ENCODE data around the gene ABHD12.
A peak's percentile ranks its signal among the peaks of the same experiment; 100 is the strongest.

The ABHD12 gene

DNA sequence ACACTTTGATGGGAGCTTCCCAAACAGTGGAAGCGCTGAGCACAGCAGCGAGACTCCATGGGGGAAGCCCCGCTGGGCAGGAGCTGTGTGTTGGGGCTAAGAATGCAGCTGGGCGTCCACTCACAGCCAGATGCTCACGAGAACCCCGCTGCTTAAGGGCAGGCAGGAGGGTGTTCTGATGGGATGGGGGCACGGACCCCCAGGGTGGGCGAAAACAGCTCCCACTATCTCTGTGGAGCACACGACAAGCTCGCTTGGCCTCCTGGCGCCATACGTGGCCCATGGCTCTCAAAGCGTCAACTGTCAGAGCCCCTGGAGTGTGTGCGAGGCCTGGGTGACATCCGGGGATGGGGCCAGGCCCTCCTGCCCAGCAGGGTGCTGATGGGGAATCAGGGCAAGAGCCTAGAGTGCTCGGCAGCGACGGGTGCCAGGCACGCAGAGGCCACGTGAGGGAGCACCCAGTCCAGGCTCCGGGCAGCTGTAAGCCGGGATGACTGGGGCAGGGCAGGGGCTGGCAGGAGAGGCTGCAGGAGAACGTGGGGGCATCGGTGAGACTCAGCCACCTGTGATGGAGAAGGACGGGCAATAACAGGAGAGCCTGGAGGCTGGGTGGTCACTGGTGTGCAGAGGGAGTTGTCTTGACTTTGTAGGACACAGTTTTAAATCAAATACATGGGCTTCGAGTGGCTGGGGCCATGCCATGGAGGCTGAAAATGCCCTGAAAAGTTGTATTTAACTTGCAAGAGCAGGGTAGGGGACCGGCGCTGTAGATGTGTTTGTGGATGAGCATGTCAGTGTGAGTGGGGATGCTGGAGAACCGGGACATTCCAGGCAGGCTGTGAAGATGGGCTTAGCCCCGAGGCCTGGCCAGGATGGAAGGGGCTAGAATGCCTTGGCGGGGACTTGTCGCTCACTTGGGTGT lies 115.5 kb downstream of the ABHD12 start:
- TF ChIP-seq, protein P1, sequence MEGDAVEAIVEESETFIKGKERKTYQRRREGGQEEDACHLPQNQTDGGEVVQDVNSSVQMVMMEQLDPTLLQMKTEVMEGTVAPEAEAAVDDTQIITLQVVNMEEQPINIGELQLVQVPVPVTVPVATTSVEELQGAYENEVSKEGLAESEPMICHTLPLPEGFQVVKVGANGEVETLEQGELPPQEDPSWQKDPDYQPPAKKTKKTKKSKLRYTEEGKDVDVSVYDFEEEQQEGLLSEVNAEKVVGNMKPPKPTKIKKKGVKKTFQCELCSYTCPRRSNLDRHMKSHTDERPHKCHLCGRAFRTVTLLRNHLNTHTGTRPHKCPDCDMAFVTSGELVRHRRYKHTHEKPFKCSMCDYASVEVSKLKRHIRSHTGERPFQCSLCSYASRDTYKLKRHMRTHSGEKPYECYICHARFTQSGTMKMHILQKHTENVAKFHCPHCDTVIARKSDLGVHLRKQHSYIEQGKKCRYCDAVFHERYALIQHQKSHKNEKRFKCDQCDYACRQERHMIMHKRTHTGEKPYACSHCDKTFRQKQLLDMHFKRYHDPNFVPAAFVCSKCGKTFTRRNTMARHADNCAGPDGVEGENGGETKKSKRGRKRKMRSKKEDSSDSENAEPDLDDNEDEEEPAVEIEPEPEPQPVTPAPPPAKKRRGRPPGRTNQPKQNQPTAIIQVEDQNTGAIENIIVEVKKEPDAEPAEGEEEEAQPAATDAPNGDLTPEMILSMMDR (conservative IDR thresholded peaks at IDR 0.05; ENCODE audit: low read depth, low read length) = no peak
- no peak for DNase-seq (ENCODE audit: low read depth)
- no peak overlapping the region for H3K4me3 ChIP-seq (ENCODE audit: low read depth, low read length)

DNA sequence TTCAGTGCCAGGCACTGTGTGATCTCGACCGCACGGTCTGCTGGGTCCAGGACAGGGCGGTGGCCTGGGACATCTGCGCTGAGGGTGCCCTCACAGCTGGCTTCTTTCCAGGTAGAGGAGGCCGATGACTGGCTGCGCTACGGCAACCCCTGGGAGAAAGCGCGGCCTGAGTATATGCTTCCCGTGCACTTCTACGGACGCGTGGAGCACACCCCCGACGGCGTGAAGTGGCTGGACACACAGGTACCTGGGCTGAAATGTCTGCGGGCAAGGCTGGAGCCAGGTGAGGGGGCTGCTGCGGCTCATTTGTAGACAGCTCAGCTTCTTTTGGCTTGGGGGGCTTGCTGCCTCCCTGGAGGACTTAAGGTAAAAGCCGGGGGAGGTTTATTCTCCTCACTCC lies 116.2 kb downstream of the ABHD12 start:
- TF ChIP-seq, protein P1 (conservative IDR thresholded peaks at IDR 0.05; ENCODE audit: low read depth, low read length) = no peak
- no peak overlapping the region for H3K4me3 ChIP-seq (ENCODE audit: low read depth, low read length)
- no peak for DNase-seq (ENCODE audit: low read depth)

DNA sequence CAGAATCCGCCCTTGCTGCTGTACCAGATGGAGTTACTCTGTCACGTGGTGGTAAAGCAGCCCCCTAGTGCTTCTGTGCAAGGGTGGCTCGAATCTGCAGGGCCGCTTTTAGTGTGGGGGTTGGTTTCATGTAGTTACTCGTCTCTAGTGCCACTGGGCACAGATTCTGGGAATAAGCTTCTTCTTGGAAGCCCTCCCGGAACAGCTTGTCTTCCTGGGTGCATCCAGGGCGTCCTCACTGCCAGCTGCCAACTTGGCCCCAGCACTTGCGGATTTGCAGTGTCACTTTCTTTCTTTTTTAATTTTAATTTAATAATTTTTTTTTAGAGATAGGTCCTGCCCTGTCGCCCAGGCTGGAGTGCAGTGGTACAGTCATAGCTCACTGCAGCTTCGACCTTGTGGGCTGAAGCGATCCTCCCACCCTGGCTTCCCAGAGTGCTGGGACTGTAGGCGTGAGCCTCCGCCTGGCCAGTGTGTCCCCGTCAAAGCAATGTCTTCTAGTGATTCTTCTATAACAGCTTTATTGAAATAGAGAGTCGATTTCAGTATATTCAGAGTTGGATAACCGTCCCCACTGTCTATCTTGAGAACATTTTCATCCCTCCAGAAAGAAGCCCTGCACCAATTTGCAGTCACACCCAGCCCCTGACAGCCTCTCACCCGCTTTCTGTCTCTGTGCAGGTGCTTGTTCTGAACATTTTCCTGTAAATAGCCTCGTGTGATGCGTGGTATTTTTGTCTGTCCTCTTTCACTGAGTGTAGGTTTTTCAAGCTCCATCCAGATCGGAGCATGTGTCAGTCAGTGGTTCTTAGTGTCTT lies 116.9 kb downstream of the ABHD12 start:
- no peak for DNase-seq (ENCODE audit: low read depth)
- H3K4me3 ChIP-seq (ENCODE audit: low read depth, low read length) = no peak overlapping the region
- TF ChIP-seq, protein P1 (conservative IDR thresholded peaks at IDR 0.05; ENCODE audit: low read depth, low read length) = no peak

DNA sequence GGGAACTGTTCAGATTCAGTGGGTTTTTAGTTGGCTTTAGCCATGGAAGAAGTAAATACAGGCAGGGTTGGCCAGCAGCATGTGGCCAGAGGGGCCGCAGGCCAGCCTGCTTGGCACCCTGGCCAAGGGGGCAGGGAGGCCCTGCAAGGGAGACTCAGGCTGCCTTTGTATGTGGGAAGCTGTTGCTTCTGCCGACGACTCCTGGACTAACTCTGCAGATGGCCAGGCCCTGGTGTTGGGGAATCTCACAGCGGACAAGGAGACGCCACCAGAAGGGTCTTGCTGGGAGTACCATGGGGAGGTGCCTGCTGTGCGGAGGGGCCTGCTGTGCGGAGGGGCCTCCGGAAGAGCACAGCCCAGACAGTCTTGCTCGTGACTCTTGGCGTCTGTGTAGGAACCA lies 117.6 kb downstream of the ABHD12 start:
- TF ChIP-seq, protein P1 (conservative IDR thresholded peaks at IDR 0.05; ENCODE audit: low read depth, low read length) = no peak
- no peak overlapping the region for H3K4me3 ChIP-seq (ENCODE audit: low read depth, low read length)
- DNase-seq (ENCODE audit: low read depth) = no peak

DNA sequence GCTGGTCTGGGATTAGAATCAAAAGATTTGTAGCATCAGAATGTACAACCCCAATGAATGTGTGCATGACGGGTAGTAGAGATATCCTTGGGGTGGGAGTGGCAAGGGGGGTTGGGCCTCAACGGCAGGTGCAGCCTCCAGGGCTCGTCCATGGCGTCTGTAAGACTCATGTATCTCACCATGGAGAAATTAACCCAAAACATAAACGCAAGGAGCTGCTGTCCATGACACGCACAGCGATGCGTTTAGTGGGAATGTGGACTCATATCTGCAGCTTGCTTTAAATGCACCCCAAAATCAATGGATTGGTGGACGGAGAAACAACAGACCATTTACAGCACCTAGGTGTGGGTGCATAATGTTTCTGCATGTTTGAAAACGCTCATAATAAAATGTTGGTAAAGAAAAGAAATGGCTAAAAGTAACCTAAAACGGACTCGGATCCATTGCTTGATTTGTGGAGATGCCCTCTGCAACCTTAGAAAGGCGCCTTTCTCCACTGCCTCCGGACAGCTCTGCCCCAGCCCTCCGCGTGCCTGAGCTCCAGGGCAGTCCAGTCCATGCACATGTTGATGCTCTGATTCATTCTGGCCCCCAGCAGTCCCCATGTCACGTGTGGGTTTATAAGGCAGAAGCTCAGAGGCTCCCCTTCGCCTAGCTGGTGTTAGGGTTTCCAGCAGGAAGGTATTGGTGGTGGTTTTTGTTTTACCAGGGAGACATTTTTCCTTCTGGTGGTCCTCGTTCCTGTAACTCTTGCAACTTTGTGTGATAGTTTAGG lies 118.2 kb downstream of the ABHD12 start:
- DNase-seq (ENCODE audit: low read depth) = peak; percentile 60
- TF ChIP-seq, protein P1 (conservative IDR thresholded peaks at IDR 0.05; ENCODE audit: low read depth, low read length) = no peak
- H3K4me3 ChIP-seq (ENCODE audit: low read depth, low read length) = no peak overlapping the region

DNA sequence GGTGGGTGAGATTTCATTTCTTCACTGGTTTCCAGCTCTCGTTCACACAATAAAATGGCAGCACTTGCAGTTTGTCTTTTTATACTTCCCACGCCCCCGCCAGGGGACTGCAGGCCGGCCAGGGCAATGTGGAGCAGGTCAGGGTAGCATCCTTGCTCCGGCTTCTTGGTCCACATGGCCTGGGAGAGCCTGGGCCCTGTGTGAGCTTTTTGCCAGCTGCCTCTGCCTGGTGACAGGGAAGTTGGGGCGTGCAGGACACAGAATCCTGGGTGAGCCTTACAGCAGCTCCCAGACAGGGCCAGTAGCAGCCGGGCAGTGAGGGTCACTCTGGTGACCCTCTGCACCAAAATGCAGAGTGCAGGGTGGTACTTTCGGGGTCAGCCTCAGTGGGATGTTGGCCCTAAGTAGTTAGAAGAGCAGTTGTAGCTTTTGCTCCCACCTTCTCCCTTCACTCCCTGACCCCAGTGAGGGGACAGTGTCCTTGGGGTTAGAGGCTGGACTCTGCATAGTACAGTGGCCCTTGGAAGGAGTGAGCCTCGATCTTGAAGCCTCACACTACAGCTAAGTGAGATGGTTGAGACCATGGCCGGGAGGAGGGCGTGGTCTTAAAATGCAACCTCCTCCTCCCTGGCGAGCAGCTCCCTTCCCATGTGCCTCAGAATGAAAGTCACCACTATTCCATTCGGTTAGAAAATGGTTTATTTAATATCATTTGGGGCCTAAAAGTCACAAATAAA lies 119.0 kb downstream of the ABHD12 start:
- DNase-seq (ENCODE audit: low read depth) = no peak
- H3K4me3 ChIP-seq (ENCODE audit: low read depth, low read length) = no peak overlapping the region
- TF ChIP-seq, protein P1 (conservative IDR thresholded peaks at IDR 0.05; ENCODE audit: low read depth, low read length) = no peak

Data from choroid plexus epithelial cell (primary cell).